Heart right ventricle (tissue), 16 donors: Measurements from ENCODE around the gene SPATS2. TPM values are rescaled to one million over a fixed set of nuclear protein-coding genes. Genes with fewer than 3 reads are reported as not detected.

Experiments
- ATAC-seq, 8 donors: fragments of 200-7000 bp; cut with Tn5 transposase; one replicate each; pipeline ENCODE4 v1.9.1; 2020; ENCODE audit warnings: mild to moderate bottlenecking in 8 of 8, moderate library complexity in 8 of 8, moderate number of reproducible peaks in 1 of 8
- DNase-seq, 2 donors: peaks; one replicate each; pipeline ENCODE4 v3.0.0-alpha.2; 2020
- H3K27ac ChIP-seq, 10 donors: fragments of 200-600 bp; sonication (generic) in 2 of 10; one replicate each; pipeline versions ENCODE4 v1.5.0 to v1.8.0; 2020 to 2022; ENCODE audit warnings: mild to moderate bottlenecking in 3 of 10
- H3K27me3 ChIP-seq, 7 donors: fragments of 200-600 bp; one replicate each; pipeline ENCODE4 v1.8.0; 2021 to 2022; ENCODE audit warnings: mild to moderate bottlenecking in 2 of 7
- H3K36me3 ChIP-seq, 9 donors: fragments of 200-600 bp; sonication (generic) in 1 of 9; one replicate each; pipeline versions ENCODE4 v1.5.0 to v1.8.0; 2020 to 2022; ENCODE audit warnings: mild to moderate bottlenecking in 2 of 9
- H3K4me1 ChIP-seq, 9 donors: fragments of 200-600 bp; sonication (generic) in 1 of 9; one replicate each; pipeline versions ENCODE4 v1.5.0 to v1.8.0; 2020 to 2022; ENCODE audit warnings: mild to moderate bottlenecking in 4 of 9
- H3K4me3 ChIP-seq, 10 donors: fragments of 200-600 bp; sonication (generic) in 2 of 10; one replicate each; pipeline versions ENCODE4 v1.5.0 to v1.8.0; 2020 to 2022; ENCODE audit warnings: mild to moderate bottlenecking in 7 of 10, moderate library complexity in 2 of 10
- H3K9me3 ChIP-seq, 11 donors: fragments of 200-600 bp in 10 of 11; sonication (generic) in 2 of 11; one replicate each; pipeline versions ENCODE4 v1.5.0 to v1.8.0; 2013 to 2022; ENCODE audit warnings: mild to moderate bottlenecking in 2 of 11, control low read depth in 1 of 11, moderate library complexity in 1 of 11
- WGBS, 2 donors: extraction: QIAGEN DNeasy Blood & Tissue Kit; methylation state at CpG; one replicate each; pipeline ENCODE4 v1.1.7; 2013; ENCODE audit warnings: inconsistent platforms in 1 of 2; 5-methylcytosine and 5-hydroxymethylcytosine counted together
- intact Hi-C, 10 donors: fragments of 100-400 bp; cut with DNase I; formaldehyde crosslinking; loops; one replicate each; pipeline versions ENCODE4 v1.11.1 to v1.14.2; 2022
- polyA plus RNA-seq, 2 donors: library from polyadenylated mRNA; stranded (reverse); fragments of 200-250 nt; gene quantifications; one replicate each; pipeline ENCODE4 v1.2.3, GENCODE V29; 2013
- total RNA-seq, 10 donors: library from RNA; stranded (reverse); fragmentation: NEBNext Ultra II Directional in 3 of 10; extraction: Animal tissue kit (Norgen Biotek cat#: 25700) in 3 of 10; gene quantifications; one replicate each; pipeline versions ENCODE4 v1.2.1 to v1.2.4, GENCODE V29; 2021 to 2023
- TF ChIP-seq, protein P1 (sequence below), 9 donors: fragments of 200-600 bp; sonication (generic) in 2 of 9; IDR thresholded peaks; one replicate each; pipeline versions ENCODE4 v1.5.0 to v1.8.0; 2021 to 2022; ENCODE audit warnings: antibody characterized with exemption in 9 of 9, mild to moderate bottlenecking in 5 of 9, moderate library complexity in 1 of 9
- donor health status: Arrhythmogenic right ventricular cardiomyopathy.
- donor health status: ischemic (EF 13 %, LVEDD 7.1; RV severe dilation, severe dysfunction).
- donor health status: healthy with polysubstance abuse.
- donor health status: DM: no; HTN: yes; CAD: no.
- donor health status: DM: no; HTN: no; CAD: no.
- donor health status: ischemic (EF 25% LVEDD 6.9; RV normal size, moderate dysfunction).
- donor health status: ischemic (EF 25% LVEDD 5.7; RV mildly dilated, moderate dysfunction).
- donor health status: healthy.
- donor health status: DM: yes; HTN: yes; CAD: no.
- donor health status: Ischemic cardiomyopathy.
- donor health status: ischemic (EF 35%, LVEDD 5.7; RV mildly dilated, moderate dysfunction).
- donor health status: nonischemic (EF 11% LVEDD 7.7; RV severe dilation, severe dysfunction).
- donor health status: DM: yes; HTN: yes; CAD: no.
- donor health status: PGD.
- donor health status: ischemic (EF 29% LVEDD 5.4; RV normal size, mild dysfunction).
- donor health status: nonischemic (EF 23%, LVEDD 6.1; RV moderate dilation, normal function).

The SPATS2 gene
- total and polyA plus RNA-seq, 12 donors = 3.5 to 11.5 (median 5.1) TPM

DNA sequence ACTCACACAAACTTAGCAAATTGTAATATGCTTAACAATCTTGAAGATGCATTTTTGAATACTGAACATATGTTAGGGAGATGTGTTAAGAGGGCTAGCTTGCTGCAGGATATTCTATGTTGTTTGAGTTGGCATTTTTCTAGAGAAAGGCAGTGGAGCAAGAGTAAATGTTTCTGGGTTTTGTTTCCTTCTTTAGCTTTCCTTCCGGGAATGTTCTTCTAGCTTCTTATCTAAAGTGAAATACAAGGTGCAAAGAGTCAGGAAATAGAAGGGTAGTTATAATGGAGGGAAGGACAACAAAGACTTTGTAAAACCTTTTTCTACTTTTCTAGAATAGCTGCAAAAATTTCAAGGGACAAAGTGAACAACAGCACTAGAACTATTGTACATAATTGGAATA is 94.0 kb downstream of the SPATS2 start:
- no peak overlapping the region for H3K27ac ChIP-seq
- peaks cover 0 to 10% (median 0%) of the 10 kb centered on the region in 11 donors for H3K9me3 ChIP-seq
- no peak for ATAC-seq
- H3K4me1 ChIP-seq = peaks cover 0 to 29% (median 17%) of the 10 kb centered on the region in 9 donors
- intact Hi-C loops = no loop called here
- H3K36me3 ChIP-seq = peaks cover 0 to 10% (median 0%) of the 10 kb centered on the region in 9 donors
- DNase-seq = no peak
- TF ChIP-seq, protein P1, sequence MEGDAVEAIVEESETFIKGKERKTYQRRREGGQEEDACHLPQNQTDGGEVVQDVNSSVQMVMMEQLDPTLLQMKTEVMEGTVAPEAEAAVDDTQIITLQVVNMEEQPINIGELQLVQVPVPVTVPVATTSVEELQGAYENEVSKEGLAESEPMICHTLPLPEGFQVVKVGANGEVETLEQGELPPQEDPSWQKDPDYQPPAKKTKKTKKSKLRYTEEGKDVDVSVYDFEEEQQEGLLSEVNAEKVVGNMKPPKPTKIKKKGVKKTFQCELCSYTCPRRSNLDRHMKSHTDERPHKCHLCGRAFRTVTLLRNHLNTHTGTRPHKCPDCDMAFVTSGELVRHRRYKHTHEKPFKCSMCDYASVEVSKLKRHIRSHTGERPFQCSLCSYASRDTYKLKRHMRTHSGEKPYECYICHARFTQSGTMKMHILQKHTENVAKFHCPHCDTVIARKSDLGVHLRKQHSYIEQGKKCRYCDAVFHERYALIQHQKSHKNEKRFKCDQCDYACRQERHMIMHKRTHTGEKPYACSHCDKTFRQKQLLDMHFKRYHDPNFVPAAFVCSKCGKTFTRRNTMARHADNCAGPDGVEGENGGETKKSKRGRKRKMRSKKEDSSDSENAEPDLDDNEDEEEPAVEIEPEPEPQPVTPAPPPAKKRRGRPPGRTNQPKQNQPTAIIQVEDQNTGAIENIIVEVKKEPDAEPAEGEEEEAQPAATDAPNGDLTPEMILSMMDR (IDR thresholded peaks at IDR 0.05) = no peak
- H3K27me3 ChIP-seq = no peaks in the 10 kb centered on the region
- no peak overlapping the region for H3K4me3 ChIP-seq
- 23% methylated on average over 1 of the region's 1 CpG for WGBS, 2 donors

DNA sequence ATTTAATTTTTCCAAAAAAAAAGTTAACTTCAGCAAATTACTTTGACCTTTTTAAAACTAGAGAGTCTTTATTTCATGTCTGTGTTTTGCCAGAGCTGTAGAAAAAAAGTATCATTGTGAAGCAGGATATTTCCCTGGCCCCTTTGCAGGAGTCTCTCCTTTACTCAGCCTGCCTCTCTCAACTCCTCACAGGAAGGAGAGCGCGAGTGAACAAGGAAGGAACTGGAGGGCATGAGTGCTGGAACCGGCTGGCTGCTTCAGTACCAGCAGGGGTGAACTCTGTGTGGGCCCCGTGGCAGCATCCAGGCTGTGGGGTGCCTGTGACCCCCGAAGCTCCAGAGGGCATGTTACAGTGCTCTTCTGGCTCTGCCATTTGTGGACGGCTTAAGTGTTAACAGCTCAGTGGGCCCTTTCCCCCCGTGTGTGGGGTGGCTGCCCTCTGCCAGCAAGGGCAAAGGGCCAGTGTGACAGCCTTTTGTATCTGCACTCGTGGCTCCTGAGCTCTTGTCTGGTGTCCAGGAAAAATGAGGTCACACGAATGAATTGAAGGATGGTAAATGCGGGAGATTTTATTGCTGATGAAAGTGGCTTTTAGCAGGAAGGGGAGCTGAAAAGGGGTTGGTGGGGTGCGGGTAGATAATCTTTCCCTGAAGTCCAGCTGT is 95.0 kb downstream of the SPATS2 start:
- intact Hi-C loops = no loop called here
- TF ChIP-seq, protein P1 (IDR thresholded peaks at IDR 0.05) = no peak
- H3K27ac ChIP-seq = peak overlapping the region in 6 of 10 donors; percentile 23 to 57 (median 48)
- 27 to 33% methylated on average over 11 of the region's 11 CpGs for WGBS, 2 donors
- H3K9me3 ChIP-seq = peaks cover 0 to 10% (median 0%) of the 10 kb centered on the region in 11 donors
- peaks cover 0 to 10% (median 0%) of the 10 kb centered on the region in 9 donors for H3K36me3 ChIP-seq
- ATAC-seq = peak in 6 of 8 donors; percentile 75 to 90 (median 88)
- peak; percentile 44 to 49 for DNase-seq
- peaks cover 0 to 28% (median 17%) of the 10 kb centered on the region in 9 donors for H3K4me1 ChIP-seq
- no peaks in the 10 kb centered on the region for H3K27me3 ChIP-seq
- H3K4me3 ChIP-seq = peak overlapping the region in 4 of 10 donors; percentile 11 to 26 (median 21)

DNA sequence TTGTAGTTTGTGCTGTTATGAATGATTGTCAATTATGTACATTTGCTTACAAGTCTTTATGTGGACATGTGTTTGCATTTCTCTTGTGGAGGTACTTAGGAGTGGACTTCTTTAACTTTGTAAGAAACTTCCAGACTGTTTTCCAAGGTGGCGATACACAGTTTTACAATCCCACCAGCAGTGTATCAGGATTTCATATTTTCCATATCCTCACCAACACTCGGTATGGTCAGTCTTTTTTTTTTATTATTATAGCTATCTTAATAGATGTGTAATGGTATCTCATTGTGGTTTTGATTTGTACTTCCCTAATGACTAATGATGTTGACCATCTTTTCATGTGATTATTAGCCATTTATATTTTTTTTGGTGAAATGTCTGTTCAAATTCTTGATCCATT is 97.9 kb downstream of the SPATS2 start:
- H3K4me3 ChIP-seq = no peak overlapping the region
- ATAC-seq (no peak), DNase-seq (no peak)
- H3K4me1 ChIP-seq = peaks cover 0 to 28% (median 17%) of the 10 kb centered on the region in 9 donors
- peaks cover 0 to 10% (median 0%) of the 10 kb centered on the region in 11 donors for H3K9me3 ChIP-seq
- H3K27ac ChIP-seq = no peak overlapping the region
- TF ChIP-seq, protein P1 (IDR thresholded peaks at IDR 0.05) = no peak
- no peaks in the 10 kb centered on the region for H3K27me3 ChIP-seq
- WGBS, 2 donors = 99% methylated on average over 2 of the region's 2 CpGs
- peaks cover 0 to 10% (median 0%) of the 10 kb centered on the region in 9 donors for H3K36me3 ChIP-seq
- intact Hi-C loops = no loop called here

DNA sequence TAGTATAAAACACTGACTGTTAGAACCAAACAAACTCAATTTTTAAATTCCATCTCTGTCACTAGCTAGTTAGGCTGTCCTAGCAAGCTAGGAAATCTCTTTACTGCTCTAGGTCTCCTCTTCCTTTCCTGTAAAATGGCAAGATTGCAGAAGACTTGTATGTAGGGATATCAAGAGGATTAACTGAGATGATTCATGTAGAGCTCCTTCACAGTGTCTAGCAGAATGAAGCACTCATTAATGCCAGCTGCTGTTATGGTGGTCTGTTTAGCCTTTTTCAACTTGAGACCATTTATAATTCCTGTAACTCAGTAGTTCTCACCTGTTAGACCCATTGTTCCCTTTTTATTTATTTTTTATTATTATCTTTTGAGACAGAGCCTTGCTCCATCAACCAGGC is 103.7 kb downstream of the SPATS2 start:
- H3K9me3 ChIP-seq = no peaks in the 10 kb centered on the region
- H3K4me3 ChIP-seq = no peak overlapping the region
- TF ChIP-seq, protein P1 (IDR thresholded peaks at IDR 0.05) = no peak
- DNase-seq (no peak), ATAC-seq (no peak)
- H3K4me1 ChIP-seq = no peaks in the 10 kb centered on the region
- H3K36me3 ChIP-seq = no peaks in the 10 kb centered on the region
- no peaks in the 10 kb centered on the region for H3K27me3 ChIP-seq
- intact Hi-C loops = no loop called here
- no peak overlapping the region for H3K27ac ChIP-seq
